Colonic mucosa (tissue), 4 donors: ENCODE data around the gene ZNF580. TPM values are rescaled to one million over a fixed set of nuclear protein-coding genes. Genes with fewer than 3 reads are reported as not detected.

Experiments
- DNase-seq: peaks from one replicate; pipeline ENCODE4 v3.0.0-alpha.2; 2020
- H3K27ac ChIP-seq: fragments of 200-600 bp; one replicate; pipeline ENCODE4 v1.8.0; 2021
- H3K27me3 ChIP-seq: fragments of 200-600 bp; one replicate; pipeline ENCODE4 v1.8.0; 2021
- H3K36me3 ChIP-seq: fragments of 200-600 bp; one replicate; pipeline ENCODE4 v1.8.0; 2021
- H3K4me1 ChIP-seq: fragments of 200-600 bp; one replicate; pipeline ENCODE4 v1.8.0; 2021; ENCODE audit warnings: mild to moderate bottlenecking
- H3K4me3 ChIP-seq: fragments of 200-600 bp; one replicate; pipeline ENCODE4 v1.8.0; 2021
- H3K9ac ChIP-seq, 2 donors: one replicate each; pipeline ENCODE4 v1.7.0; 2013; ENCODE audit warnings: control low read depth in 2 of 2, low read depth in 2 of 2, low read length in 2 of 2
- H3K9me3 ChIP-seq: fragments of 200-600 bp; one replicate; pipeline ENCODE4 v1.8.0; 2021
- CTCF ChIP-seq: fragments of 200-600 bp; IDR thresholded peaks from one replicate; pipeline ENCODE4 v1.8.0; 2022; ENCODE audit warnings: antibody characterized with exemption, mild to moderate bottlenecking
- intact Hi-C: fragments of 100-400 bp; cut with DNase I; formaldehyde crosslinking; loops from one replicate; pipeline ENCODE4 v1.14.1; 2022
- total RNA-seq, 2 donors: library from RNA; stranded (reverse); fragmentation: NEBNext Ultra II Directional in 1 of 2; extraction: Animal tissue kit (Norgen Biotek cat#: 25700) in 1 of 2; gene quantifications; one replicate each; pipeline ENCODE4 v1.2.1, GENCODE V29; 2021
- donor health status: healthy.
- donor health status: DM: no; HTN: no; CAD: no.
- donor health status: DM: no; HTN: no; CAD: no.

Gene ZNF580
- total RNA-seq, 2 donors from 2014 or later, result 18.0 to 28.6 TPM

- Histone ChIP-seq H3K9me3 (no peaks in the 10 kb centered on the region), H3K4me3 (no peak overlapping the region), H3K4me1 (peaks cover 20% of the 10 kb centered on the region), H3K27me3 (no peaks in the 10 kb centered on the region), H3K9ac (peak overlapping the region in 1 of 2 donors; percentile 9), H3K27ac (no peak overlapping the region), H3K36me3 (no peaks in the 10 kb centered on the region)
- no peak for DNase-seq
- intact Hi-C loops, result no loop called here
- no peak for TF ChIP-seq CTCF
Measured at GRCh38 chr19:55636723-55637122, 4.1 kb upstream of the ZNF580 start.

GRCh38 chr19:55637534-55637933 is 3.3 kb upstream of the ZNF580 start:
- DNase-seq, result no peak
- H3K27ac ChIP-seq, result no peak overlapping the region
- H3K27me3 ChIP-seq, result no peaks in the 10 kb centered on the region
- no peak overlapping the region for H3K4me3 ChIP-seq
- no peak overlapping the region for H3K9ac ChIP-seq
- intact Hi-C loops, result no loop called here
- no peaks in the 10 kb centered on the region for H3K36me3 ChIP-seq
- no peaks in the 10 kb centered on the region for H3K9me3 ChIP-seq
- no peak for TF ChIP-seq CTCF
- H3K4me1 ChIP-seq, result peaks cover 27% of the 10 kb centered on the region

- no peak overlapping the region for H3K4me3 ChIP-seq
Measured at GRCh38 chr19:55638864-55639359, 1.9 kb upstream of the ZNF580 start.

GRCh38 chr19:55640043-55640576 is 692 bp upstream of the ZNF580 start:
- Histone ChIP-seq H3K36me3 (no peaks in the 10 kb centered on the region), H3K4me1 (peaks cover 41% of the 10 kb centered on the region), H3K4me3 (peak overlapping the region; percentile 81), H3K9ac (peak overlapping the region; percentile 66 to 74), H3K9me3 (no peaks in the 10 kb centered on the region), H3K27ac (peak overlapping the region; percentile 82), H3K27me3 (no peaks in the 10 kb centered on the region)
- intact Hi-C loops, result no loop called here
- peak; percentile 60 for DNase-seq
- TF ChIP-seq CTCF, result no peak

More at GRCh38 chr19:55638864-55639359, 1.9 kb upstream of the ZNF580 start:
- Histone ChIP-seq H3K36me3 (no peaks in the 10 kb centered on the region), H3K9ac (no peak overlapping the region), H3K27ac (no peak overlapping the region), H3K9me3 (no peaks in the 10 kb centered on the region), H3K27me3 (no peaks in the 10 kb centered on the region), H3K4me1 (peaks cover 33% of the 10 kb centered on the region)
- DNase-seq, result no peak
- TF ChIP-seq CTCF, result no peak
- intact Hi-C loops, result no loop called here

- Histone ChIP-seq H3K4me1 (peaks cover 30% of the 10 kb centered on the region), H3K36me3 (no peaks in the 10 kb centered on the region), H3K27me3 (no peaks in the 10 kb centered on the region), H3K9ac (peak overlapping the region; percentile 66 to 86), H3K4me3 (peak overlapping the region; percentile 81), H3K9me3 (no peaks in the 10 kb centered on the region), H3K27ac (peak overlapping the region; percentile 82)
- DNase-seq, result no peak
- no peak for TF ChIP-seq CTCF
- intact Hi-C loops, result no loop called here
Measured at GRCh38 chr19:55641426-55642152, 787 bp downstream of the ZNF580 start.
